B cell (primary cell): ENCODE data around the gene ZP2. TPM values are rescaled to one million over a fixed set of nuclear protein-coding genes. Genes with fewer than 3 reads are reported as not detected.

Experiments used
- ATAC-seq: fragments of 200-7000 bp; cut with Tn5 transposase; one replicate; pipeline ENCODE4 v1.10.0; 2021; ENCODE audit warnings: low read depth, mild to moderate bottlenecking, moderate number of reproducible peaks, moderate library complexity
- CTCF ChIA-PET: fragments of 350-600 bp; sonication (Branson Sonifier 250); formaldehyde crosslinking; loops from one replicate; lab custom pipeline; 2021; ENCODE audit warnings: antibody characterized with exemption, inconsistent platforms; lab: Charles Lee
- POLR2A ChIA-PET: fragments of 350-600 bp; sonication (Branson Sonifier 250); formaldehyde crosslinking; loops from one replicate; lab custom pipeline; 2021; ENCODE audit warnings: antibody characterized with exemption; lab: Charles Lee
- DNase-seq: peaks from one replicate; pipeline ENCODE4 v3.0.0; 2013
- H2AFZ ChIP-seq: 2 replicates; pipeline ENCODE4 v1.6.1; 2012; ENCODE audit warnings: mild to moderate bottlenecking, low read depth, low read length; ENCODE audit not compliant: insufficient read depth, poor library complexity, severe bottlenecking
- H3K27ac ChIP-seq, 2 donors: 1 replicate in 1 of 2; 2 replicates in 1 of 2; pipeline ENCODE4 v1.5.1; 2012 to 2013; ENCODE audit warnings: low read length in 2 of 2, mild to moderate bottlenecking in 2 of 2, moderate library complexity in 1 of 2
- H3K27me3 ChIP-seq, 4 experiments: fragments of 200-600 bp in 1 of 4; sonication (generic) in 1 of 4; replicated peaks in 1 of 4; 1 replicate in 2 of 4; 2 replicates in 2 of 4; pipeline versions ENCODE4 v1.6.1 to v1.7.0; 2013 to 2016; ENCODE audit warnings: low read length in 3 of 4, mild to moderate bottlenecking in 2 of 4, mixed read lengths in 1 of 4, moderate library complexity in 1 of 4; ENCODE audit not compliant: insufficient read depth in 4 of 4, control insufficient read depth in 3 of 4; ENCODE audit errors: control extremely low read depth in 1 of 4
- H3K36me3 ChIP-seq, 2 experiments: replicated peaks in 1 of 2; 1 replicate in 1 of 2; 2 replicates in 1 of 2; pipeline versions ENCODE4 v1.6.1 to v1.7.1; 2013; ENCODE audit warnings: low read length in 1 of 2; ENCODE audit not compliant: insufficient read depth in 2 of 2, control insufficient read depth in 1 of 2; ENCODE audit errors: control extremely low read depth in 1 of 2, extremely low read depth in 1 of 2
- H3K4me1 ChIP-seq, 2 donors: fragments of 200-600 bp in 1 of 2; sonication (generic) in 1 of 2; 1 replicate in 1 of 2; 2 replicates in 1 of 2; pipeline versions ENCODE4 v1.5.1 to v1.6.1; 2013 to 2017; ENCODE audit warnings: low read length in 2 of 2; ENCODE audit not compliant: control insufficient read depth in 2 of 2, insufficient read depth in 2 of 2
- H3K4me2 ChIP-seq: replicated peaks from 2 replicates; pipeline ENCODE3; 2012; ENCODE audit warnings: mild to moderate bottlenecking, low read depth, low read length; ENCODE audit not compliant: poor library complexity, severe bottlenecking
- H3K4me3 ChIP-seq, 5 experiments: fragments of 200-600 bp in 1 of 5; sonication (generic) in 1 of 5; 1 replicate in 3 of 5; 2 replicates in 2 of 5; pipeline versions ENCODE4 v1.5.1 to v1.7.0; 2011 to 2016; ENCODE audit warnings: low read length in 4 of 5, mild to moderate bottlenecking in 4 of 5, low read depth in 2 of 5, control low read depth in 1 of 5, moderate library complexity in 1 of 5; ENCODE audit not compliant: insufficient read depth in 1 of 5; ENCODE audit errors: control extremely low read depth in 1 of 5, extremely low read depth in 1 of 5
- H3K79me2 ChIP-seq: fragments of 200-600 bp; sonication (generic); one replicate; pipeline ENCODE4 v1.6.0; 2016; ENCODE audit warnings: low read length; ENCODE audit not compliant: control insufficient read depth, insufficient read depth
- H3K9ac ChIP-seq: fragments of 200-600 bp; sonication (generic); 2 replicates; pipeline ENCODE4 v1.6.1; 2017; ENCODE audit warnings: mild to moderate bottlenecking, low read length, moderate library complexity
- H3K9me3 ChIP-seq, 3 donors: one replicate each; pipeline versions ENCODE4 v1.6.1 to v1.7.1; 2013; ENCODE audit warnings: low read length in 2 of 3; ENCODE audit not compliant: control insufficient read depth in 2 of 3, insufficient read depth in 1 of 3; ENCODE audit errors: control extremely low read depth in 1 of 3
- H4K20me1 ChIP-seq: 2 replicates; pipeline ENCODE4 v1.6.0; 2012; ENCODE audit warnings: mild to moderate bottlenecking, low read length; ENCODE audit not compliant: insufficient read depth, control insufficient read depth, poor library complexity, severe bottlenecking
- H3K27ac Mint-ChIP-seq: one replicate; pipeline ENCODE4 v1.8.0; 2021; ENCODE audit warnings: mixed read lengths
- H3K27me3 Mint-ChIP-seq: one replicate; pipeline ENCODE4 v1.8.0; 2021; ENCODE audit warnings: mixed read lengths
- H3K4me1 Mint-ChIP-seq: one replicate; pipeline ENCODE4 v1.8.0; 2021; ENCODE audit warnings: mixed read lengths
- H3K4me3 Mint-ChIP-seq: one replicate; pipeline ENCODE4 v1.8.0; 2021; ENCODE audit warnings: mixed read lengths
- H3K9me3 Mint-ChIP-seq: one replicate; pipeline ENCODE4 v1.8.0; 2022; ENCODE audit warnings: mixed read lengths; ENCODE audit not compliant: insufficient read depth
- CTCF ChIP-seq: fragments of 200-600 bp; IDR thresholded peaks from one replicate; pipeline ENCODE4 v1.8.0; 2022; ENCODE audit warnings: antibody characterized with exemption, mild to moderate bottlenecking
- EZH2 ChIP-seq: IDR thresholded peaks from 2 replicates; pipeline ENCODE4 v1.6.1; 2012; ENCODE audit warnings: borderline replicate concordance, low read depth, mild to moderate bottlenecking, moderate library complexity, low read length; ENCODE audit not compliant: insufficient read depth, poor library complexity, severe bottlenecking
- WGBS: methylation state at CpG from one replicate; pipeline ENCODE4 v1.1.5; 2013; ENCODE audit warnings: missing lambda C conversion rate; ENCODE audit not compliant: insufficient coverage; 5-methylcytosine and 5-hydroxymethylcytosine counted together
- intact Hi-C: fragments of 100-400 bp; cut with micrococcal nuclease; formaldehyde crosslinking; loops from one replicate; pipeline ENCODE4 v1.10.0; 2022
- polyA plus RNA-seq: library from polyadenylated mRNA; depleted of rRNA; stranded (reverse); fragments of >200 nt; gene quantifications from 2 replicates; pipeline ENCODE4 v1.2.3, GENCODE V29; 2012
- total RNA-seq, 2 donors: library from RNA; stranded (reverse); fragments of 120-200 nt in 1 of 2; gene quantifications; 1 replicate in 1 of 2; 2 replicates in 1 of 2; pipeline versions ENCODE4 v1.2.3 to v1.2.4, GENCODE V29; 2013 to 2022

Gene ZP2
- total and polyA plus RNA-seq, 2 donors (not counting 1 experiment from before 2014, with no cell fraction given), result not detected

- TF ChIP-seq CTCF (no peak), EZH2 (no peak)
- no peaks in the 10 kb centered on the region for H3K9me3 Mint-ChIP-seq
- CTCF ChIA-PET, result interaction anchor here (0.7 kb wide), 1 partner anchor 29 kb away, joined by 3 read pairs; no protein-coding TSS in a partner anchor
- 100% methylated on average over 2 of the region's 5 CpGs for WGBS
- H4K20me1 ChIP-seq, result no peaks in the 10 kb centered on the region
- no peak overlapping the region for H3K27ac ChIP-seq
- ATAC-seq (no peak), DNase-seq (no peak)
- no peaks in the 10 kb centered on the region for H3K27me3 ChIP-seq
- no peak overlapping the region for H2AFZ ChIP-seq
- no peaks in the 10 kb centered on the region for H3K79me2 ChIP-seq
- peaks cover 1 to 37% of the 10 kb centered on the region in 2 experiments for H3K36me3 ChIP-seq
- no peak overlapping the region for H3K4me3 Mint-ChIP-seq
- H3K4me1 Mint-ChIP-seq, result no peaks in the 10 kb centered on the region
- no peaks in the 10 kb centered on the region for H3K4me1 ChIP-seq
- no peaks in the 10 kb centered on the region for H3K9me3 ChIP-seq
- POLR2A ChIA-PET, result no interaction called here
- H3K4me2 ChIP-seq, result no peak overlapping the region
- no peak overlapping the region for H3K4me3 ChIP-seq
- no peak overlapping the region for H3K9ac ChIP-seq
- H3K27ac Mint-ChIP-seq, result no peak overlapping the region
- intact Hi-C loops, result no loop called here
- H3K27me3 Mint-ChIP-seq, result no peaks in the 10 kb centered on the region
Observed at GRCh38 chr16:21169249-21169981, 42.0 kb downstream of the ZP2 start.

- H3K4me3 ChIP-seq, result no peak overlapping the region
- TF ChIP-seq EZH2 (no peak), CTCF (no peak)
- no peak overlapping the region for H2AFZ ChIP-seq
- intact Hi-C loops, result no loop called here
- 100% methylated on average over 7 of the region's 12 CpGs for WGBS
- H3K9ac ChIP-seq, result no peak overlapping the region
- no peak overlapping the region for H3K27ac ChIP-seq
- H3K79me2 ChIP-seq, result no peaks in the 10 kb centered on the region
- ChIA-PET POLR2A (no interaction called here), CTCF (interaction anchor here (1.9 kb wide), 1 partner anchor 9 kb away, joined by 10 read pairs; the partner anchor contains the start of gene LDAF1)
- H3K4me2 ChIP-seq, result no peak overlapping the region
- H3K9me3 Mint-ChIP-seq, result no peaks in the 10 kb centered on the region
- ATAC-seq (no peak), DNase-seq (no peak)
- no peaks in the 10 kb centered on the region for H3K4me1 Mint-ChIP-seq
- H4K20me1 ChIP-seq, result no peaks in the 10 kb centered on the region
- peaks cover 1 to 30% of the 10 kb centered on the region in 2 experiments for H3K36me3 ChIP-seq
- no peaks in the 10 kb centered on the region for H3K27me3 Mint-ChIP-seq
- H3K4me3 Mint-ChIP-seq, result no peak overlapping the region
- no peaks in the 10 kb centered on the region for H3K9me3 ChIP-seq
- H3K27me3 ChIP-seq, result no peaks in the 10 kb centered on the region
- H3K27ac Mint-ChIP-seq, result no peak overlapping the region
- H3K4me1 ChIP-seq, result no peaks in the 10 kb centered on the region
Observed at GRCh38 chr16:21167929-21168602, 43.3 kb downstream of the ZP2 start.
